ENCODE data around the gene DHCR7. TPM values are rescaled to one million over a fixed set of nuclear protein-coding genes. Genes with fewer than 3 reads are reported as not detected.

The DHCR7 gene
- total RNA-seq, 6 experiments from 2014 or later = 44.6 to 55.9 (median 48.9) TPM

DNA sequence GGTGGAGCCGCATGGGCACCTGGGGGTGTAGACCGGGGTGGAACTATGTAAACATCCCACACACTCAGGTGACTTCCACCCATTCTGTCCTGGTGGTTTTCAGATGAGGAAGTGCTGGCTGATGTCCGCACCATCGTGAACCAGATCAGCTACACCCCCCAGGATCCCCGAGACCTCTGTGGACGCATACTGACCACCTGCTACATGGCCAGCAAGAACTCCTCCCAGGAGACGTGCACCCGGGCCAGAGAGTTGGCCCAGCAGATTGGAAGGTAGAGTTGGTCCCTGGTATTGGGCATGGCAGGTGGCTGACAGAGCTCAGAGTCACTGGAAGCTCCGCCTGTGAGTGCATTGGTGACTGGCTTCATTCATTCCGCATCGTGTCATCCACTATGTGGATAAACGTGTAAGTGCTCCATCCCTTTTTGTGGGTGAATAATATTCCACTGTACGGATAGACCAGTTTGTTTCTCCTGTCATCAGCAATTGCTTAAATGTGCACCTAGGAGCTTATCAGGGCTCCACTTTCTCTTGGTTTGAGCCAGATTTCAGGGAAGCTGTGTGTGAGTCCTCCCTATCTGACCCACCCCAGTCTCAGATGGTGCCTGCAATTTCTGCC, 34.7 kb upstream of the DHCR7 start:
- no peak for DNase-seq
- H3K4me1 Mint-ChIP-seq (ENCODE audit: low read depth) = peaks cover 3% of the 10 kb centered on the region
- peaks cover 52% of the 10 kb centered on the region for H3K36me3 Mint-ChIP-seq (ENCODE audit: low read depth)
- peaks cover 1% of the 10 kb centered on the region for H3K27me3 Mint-ChIP-seq (ENCODE audit: insufficient read depth)
- H3K27ac Mint-ChIP-seq = no peak overlapping the region
- no peak overlapping the region for H3K4me3 Mint-ChIP-seq
- H3K9me3 Mint-ChIP-seq = no peaks in the 10 kb centered on the region
- TF ChIP-seq, protein P1, sequence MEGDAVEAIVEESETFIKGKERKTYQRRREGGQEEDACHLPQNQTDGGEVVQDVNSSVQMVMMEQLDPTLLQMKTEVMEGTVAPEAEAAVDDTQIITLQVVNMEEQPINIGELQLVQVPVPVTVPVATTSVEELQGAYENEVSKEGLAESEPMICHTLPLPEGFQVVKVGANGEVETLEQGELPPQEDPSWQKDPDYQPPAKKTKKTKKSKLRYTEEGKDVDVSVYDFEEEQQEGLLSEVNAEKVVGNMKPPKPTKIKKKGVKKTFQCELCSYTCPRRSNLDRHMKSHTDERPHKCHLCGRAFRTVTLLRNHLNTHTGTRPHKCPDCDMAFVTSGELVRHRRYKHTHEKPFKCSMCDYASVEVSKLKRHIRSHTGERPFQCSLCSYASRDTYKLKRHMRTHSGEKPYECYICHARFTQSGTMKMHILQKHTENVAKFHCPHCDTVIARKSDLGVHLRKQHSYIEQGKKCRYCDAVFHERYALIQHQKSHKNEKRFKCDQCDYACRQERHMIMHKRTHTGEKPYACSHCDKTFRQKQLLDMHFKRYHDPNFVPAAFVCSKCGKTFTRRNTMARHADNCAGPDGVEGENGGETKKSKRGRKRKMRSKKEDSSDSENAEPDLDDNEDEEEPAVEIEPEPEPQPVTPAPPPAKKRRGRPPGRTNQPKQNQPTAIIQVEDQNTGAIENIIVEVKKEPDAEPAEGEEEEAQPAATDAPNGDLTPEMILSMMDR (IDR thresholded peaks at IDR 0.05) = no peak

DNA sequence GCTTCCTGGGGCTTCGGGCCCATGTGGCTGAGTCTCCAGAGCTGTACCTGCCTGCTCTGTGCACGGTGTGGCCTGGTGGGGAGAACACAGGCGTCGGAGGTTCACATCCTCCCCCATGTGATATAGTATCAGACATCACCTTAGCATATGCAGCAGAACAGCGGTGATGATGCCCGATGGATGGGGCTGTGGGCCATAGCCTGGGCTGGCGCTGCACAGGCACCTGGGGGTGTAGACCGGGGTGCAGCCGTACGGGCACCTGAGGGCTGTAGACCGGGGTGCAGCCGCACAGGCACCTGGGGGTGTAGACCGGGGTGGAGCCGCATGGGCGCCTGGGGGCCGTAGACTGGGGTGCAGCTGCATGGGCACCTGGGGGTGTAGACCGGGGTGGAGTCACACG, 34.0 kb upstream of the DHCR7 start:
- Mint-ChIP-seq H3K9me3 (no peaks in the 10 kb centered on the region), H3K27ac (no peak overlapping the region), H3K36me3 (ENCODE audit: low read depth) (peaks cover 52% of the 10 kb centered on the region), H3K27me3 (ENCODE audit: insufficient read depth) (peaks cover 1% of the 10 kb centered on the region), H3K4me1 (ENCODE audit: low read depth) (no peaks in the 10 kb centered on the region), H3K4me3 (no peak overlapping the region)
- DNase-seq = no peak
- TF ChIP-seq, protein P1 (IDR thresholded peaks at IDR 0.05) = no peak

DNA sequence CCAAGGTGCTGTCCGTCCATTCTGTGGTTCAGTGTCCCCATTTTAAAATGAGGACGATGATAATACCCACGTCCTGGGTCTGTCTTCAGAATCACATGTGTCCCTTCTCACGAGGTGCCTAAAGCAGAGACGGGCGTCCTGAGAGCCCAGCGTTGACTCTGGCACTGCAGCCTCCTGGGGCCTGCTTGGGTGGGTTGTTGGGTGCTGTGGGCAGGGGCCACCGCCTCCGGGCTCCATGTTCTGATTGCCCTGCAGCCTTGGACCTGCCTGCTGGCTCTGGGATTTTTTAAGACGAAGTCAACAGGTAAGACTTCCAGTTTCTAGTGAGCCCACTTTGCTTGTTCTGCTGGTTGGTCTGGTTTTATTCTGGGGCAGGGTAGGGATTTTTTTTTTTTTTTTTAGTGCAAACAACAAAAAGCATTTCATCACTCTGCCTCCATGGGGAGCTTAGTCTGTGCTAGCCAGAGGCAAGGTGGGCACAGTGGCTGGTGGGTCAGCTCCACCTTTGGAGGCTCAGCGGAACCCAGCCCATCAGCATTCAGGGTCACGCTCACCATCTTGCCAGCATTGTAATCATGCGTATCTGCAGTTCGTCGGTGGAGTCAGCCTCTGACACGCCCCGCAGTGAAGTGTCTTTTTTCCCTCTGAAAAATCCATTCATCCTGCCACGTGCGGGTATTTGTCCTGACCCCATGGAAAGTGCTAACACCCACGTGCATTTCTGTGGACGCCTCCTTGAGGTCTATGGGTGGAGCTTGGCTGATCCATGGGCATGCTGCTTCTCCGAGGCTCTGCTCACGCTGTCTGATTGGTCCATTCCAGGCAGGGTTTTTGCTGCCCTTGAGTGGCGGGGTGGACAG, 33.1 kb upstream of the DHCR7 start:
- no peak overlapping the region for H3K27ac Mint-ChIP-seq
- H3K4me3 Mint-ChIP-seq = no peak overlapping the region
- TF ChIP-seq, protein P1 (IDR thresholded peaks at IDR 0.05) = no peak
- H3K36me3 Mint-ChIP-seq (ENCODE audit: low read depth) = peaks cover 47% of the 10 kb centered on the region
- no peaks in the 10 kb centered on the region for H3K9me3 Mint-ChIP-seq
- no peaks in the 10 kb centered on the region for H3K4me1 Mint-ChIP-seq (ENCODE audit: low read depth)
- DNase-seq = no peak
- peaks cover 1% of the 10 kb centered on the region for H3K27me3 Mint-ChIP-seq (ENCODE audit: insufficient read depth)

DNA sequence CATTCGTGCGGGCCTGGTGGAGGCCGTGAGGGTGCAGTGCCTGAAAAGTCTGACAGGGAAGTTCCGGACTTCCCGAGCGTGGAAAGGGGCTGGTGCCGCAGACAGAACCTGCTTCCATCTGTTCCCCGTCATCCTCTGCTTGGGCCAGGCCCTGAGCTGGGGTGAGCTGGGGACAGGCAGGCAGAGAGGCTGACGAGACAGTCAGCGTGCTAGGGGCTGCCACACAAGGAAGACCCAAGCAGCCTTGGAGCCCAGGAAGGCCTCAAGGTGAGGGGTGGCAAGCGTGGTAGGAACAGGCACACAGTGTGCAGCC, 30.3 kb upstream of the DHCR7 start:
- no peaks in the 10 kb centered on the region for H3K4me1 Mint-ChIP-seq (ENCODE audit: low read depth)
- H3K4me3 Mint-ChIP-seq = no peak overlapping the region
- no peak overlapping the region for H3K27ac Mint-ChIP-seq
- peaks cover 36% of the 10 kb centered on the region for H3K36me3 Mint-ChIP-seq (ENCODE audit: low read depth)
- peaks cover 1% of the 10 kb centered on the region for H3K27me3 Mint-ChIP-seq (ENCODE audit: insufficient read depth)
- no peaks in the 10 kb centered on the region for H3K9me3 Mint-ChIP-seq
- TF ChIP-seq, protein P1 (IDR thresholded peaks at IDR 0.05) = no peak
- no peak for DNase-seq

DNA sequence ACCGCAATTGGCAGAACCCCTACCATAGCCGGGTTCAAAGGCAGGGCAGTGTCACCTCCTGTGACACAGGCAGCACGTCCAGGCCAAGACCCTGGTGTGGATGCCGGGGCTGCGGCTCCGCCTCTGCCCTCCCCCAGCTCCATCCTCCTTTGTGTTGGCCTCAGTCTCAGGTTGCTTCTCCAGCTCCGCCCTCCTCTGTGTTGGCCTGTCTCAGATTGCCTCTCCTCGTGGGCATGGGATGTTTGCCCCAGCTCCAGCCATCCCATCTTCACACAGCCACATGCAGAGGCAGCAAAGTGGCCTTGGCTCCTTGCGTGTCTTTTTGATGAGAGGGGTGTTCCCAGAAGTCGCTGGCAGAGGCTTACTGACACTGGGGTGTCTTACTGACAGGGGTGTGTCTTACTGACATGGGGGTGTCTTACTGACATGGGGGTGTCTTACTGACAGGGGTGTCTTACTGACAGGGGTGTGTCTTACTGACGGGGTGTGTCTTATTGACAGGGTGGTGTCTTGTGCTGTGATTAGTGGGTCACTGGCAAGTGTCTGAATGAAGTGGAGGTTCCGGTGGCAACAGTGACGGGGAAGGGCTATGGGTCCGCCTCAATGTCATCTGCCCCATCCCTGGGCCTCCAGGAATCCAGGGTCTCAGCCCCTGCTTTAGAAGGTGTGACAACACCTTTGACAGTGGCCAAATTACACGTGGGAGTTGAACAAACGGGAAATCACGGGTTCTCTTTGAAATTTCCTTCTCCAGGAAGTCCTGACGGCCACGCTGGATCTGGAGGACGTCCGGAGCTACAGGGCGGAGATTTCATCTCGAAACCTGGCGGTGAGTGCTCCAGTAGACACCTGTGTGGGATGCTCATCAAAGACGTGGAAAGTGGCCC, 29.7 kb upstream of the DHCR7 start:
- Mint-ChIP-seq H3K4me3 (no peak overlapping the region), H3K36me3 (ENCODE audit: low read depth) (peaks cover 30% of the 10 kb centered on the region), H3K27me3 (ENCODE audit: insufficient read depth) (peaks cover 1% of the 10 kb centered on the region; the same call in 1 of the 2 replicates), H3K9me3 (no peaks in the 10 kb centered on the region), H3K27ac (no peak overlapping the region), H3K4me1 (ENCODE audit: low read depth) (no peaks in the 10 kb centered on the region)
- TF ChIP-seq, protein P1 (IDR thresholded peaks at IDR 0.05) = no peak
- DNase-seq = no peak
